ENCODE results near the gene PFKL.
"Not testable (repeated sequence)": the region's sequence is repeated elsewhere in the genome, so short reads cannot be mapped to it uniquely, and the experiment has no call there.

PFKL gene

GRCh38 chr21:44354775-44355771, 55.2 kb downstream of the PFKL start:
- in situ Hi-C loops (cut with HindIII; ENCODE audit: low pct_unique_long_range_greater_than_20kb, low sequenced_read_pairs), result no loop called here

GRCh38 chr21:44356160-44356559, 56.3 kb downstream of the PFKL start:
- no peak for TF ChIP-seq JUND (IDR thresholded peaks at IDR 0.05; ENCODE audit: low read depth)
- no peak for DNase-seq (ENCODE audit: low read depth in 1 of 2, low spot score in 1 of 2)
- in situ Hi-C loops (cut with HindIII; ENCODE audit: low pct_unique_long_range_greater_than_20kb, low sequenced_read_pairs), result no loop called here

More at GRCh38 chr21:44354775-44355771, 55.2 kb downstream of the PFKL start:
- TF ChIP-seq JUND (IDR thresholded peaks at IDR 0.05; ENCODE audit: low read depth), result no peak
- DNase-seq (ENCODE audit: low read depth in 1 of 2, low spot score in 1 of 2), result no peak

GRCh38 chr21:44356636-44357035, 56.8 kb downstream of the PFKL start:
- DNase-seq (ENCODE audit: low read depth in 1 of 2, low spot score in 1 of 2), result no peak
- no peak for TF ChIP-seq JUND (IDR thresholded peaks at IDR 0.05; ENCODE audit: low read depth)
- in situ Hi-C loops (cut with HindIII; ENCODE audit: low pct_unique_long_range_greater_than_20kb, low sequenced_read_pairs), result no loop called here

- no peak for TF ChIP-seq JUND (IDR thresholded peaks at IDR 0.05; ENCODE audit: low read depth)
- DNase-seq (ENCODE audit: low read depth in 1 of 2, low spot score in 1 of 2), result no peak
- in situ Hi-C loops (cut with HindIII; ENCODE audit: low pct_unique_long_range_greater_than_20kb, low sequenced_read_pairs), result no loop called here
Observed at GRCh38 chr21:44357064-44357837, 57.4 kb downstream of the PFKL start.

GRCh38 chr21:44359396-44359795, 59.5 kb downstream of the PFKL start:
- in situ Hi-C loops (cut with HindIII; ENCODE audit: low pct_unique_long_range_greater_than_20kb, low sequenced_read_pairs), result no loop called here
- no peak for DNase-seq (ENCODE audit: low read depth in 1 of 2, low spot score in 1 of 2)
- no peak for TF ChIP-seq JUND (IDR thresholded peaks at IDR 0.05; ENCODE audit: low read depth)

GRCh38 chr21:44360159-44360558, 60.3 kb downstream of the PFKL start:
- in situ Hi-C loops (cut with HindIII; ENCODE audit: low pct_unique_long_range_greater_than_20kb, low sequenced_read_pairs), result no loop called here
- no peak for DNase-seq (ENCODE audit: low read depth in 1 of 2, low spot score in 1 of 2)
- no peak for TF ChIP-seq JUND (IDR thresholded peaks at IDR 0.05; ENCODE audit: low read depth)

- DNase-seq (ENCODE audit: low read depth in 1 of 2, low spot score in 1 of 2); in situ Hi-C loops (cut with HindIII; ENCODE audit: low pct_unique_long_range_greater_than_20kb, low sequenced_read_pairs): not testable (repeated sequence)
Observed at GRCh38 chr21:44361903-44362302, 62.0 kb downstream of the PFKL start.

GRCh38 chr21:44363278-44363677, 63.4 kb downstream of the PFKL start:
- in situ Hi-C loops (cut with HindIII; ENCODE audit: low pct_unique_long_range_greater_than_20kb, low sequenced_read_pairs), result no loop called here
- DNase-seq (ENCODE audit: low read depth in 1 of 2, low spot score in 1 of 2), result no peak
- TF ChIP-seq JUND (IDR thresholded peaks at IDR 0.05; ENCODE audit: low read depth), result no peak

- TF ChIP-seq JUND (IDR thresholded peaks at IDR 0.05; ENCODE audit: low read depth), result no peak
- DNase-seq (ENCODE audit: low read depth in 1 of 2, low spot score in 1 of 2), result no peak
- in situ Hi-C loops (cut with HindIII; ENCODE audit: low pct_unique_long_range_greater_than_20kb, low sequenced_read_pairs), result no loop called here
Observed at GRCh38 chr21:44364151-44365053, 64.5 kb downstream of the PFKL start.

GRCh38 chr21:44365251-44365966, 65.6 kb downstream of the PFKL start:
- in situ Hi-C loops (cut with HindIII; ENCODE audit: low pct_unique_long_range_greater_than_20kb, low sequenced_read_pairs), result no loop called here
- DNase-seq (ENCODE audit: low read depth in 1 of 2, low spot score in 1 of 2), result no peak
- TF ChIP-seq JUND (IDR thresholded peaks at IDR 0.05; ENCODE audit: low read depth), result no peak

GRCh38 chr21:44365967-44366585, 66.2 kb downstream of the PFKL start:
- DNase-seq (ENCODE audit: low read depth in 1 of 2, low spot score in 1 of 2), result no peak
- no peak for TF ChIP-seq JUND (IDR thresholded peaks at IDR 0.05; ENCODE audit: low read depth)
- in situ Hi-C loops (cut with HindIII; ENCODE audit: low pct_unique_long_range_greater_than_20kb, low sequenced_read_pairs), result no loop called here
